SH-SY5Y (cell line): ENCODE results near the gene IL12A.

Experiments
- GATA2 ChIP-seq: IDR thresholded peaks from 2 replicates; pipeline ENCODE4 v1.6.1; 2011; ENCODE audit warnings: mild to moderate bottlenecking, low read depth, low read length
- GATA3 ChIP-seq: IDR thresholded peaks from 2 replicates; pipeline ENCODE4 v1.6.1; 2011; ENCODE audit warnings: low read depth, mild to moderate bottlenecking, low read length, moderate library complexity

DNA sequence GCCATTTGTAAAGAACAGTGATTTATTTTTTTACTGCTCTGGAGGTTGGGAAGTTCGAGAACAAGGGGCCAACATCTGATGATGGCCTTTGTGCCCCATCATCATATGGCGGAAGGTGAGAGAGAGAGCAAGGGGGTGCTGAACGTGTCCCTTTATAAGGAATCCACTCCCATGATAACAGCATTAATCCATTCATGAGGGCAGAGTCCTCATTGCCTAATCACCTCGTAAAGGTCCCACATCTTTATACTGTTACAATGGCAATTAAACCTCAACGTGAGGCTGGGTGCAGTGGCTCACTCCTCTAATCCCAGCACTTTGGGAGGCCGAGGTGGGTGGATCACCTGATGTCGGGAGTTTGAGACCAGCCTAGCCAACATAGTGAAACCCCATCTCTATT is 8.3 kb downstream of the IL12A start:
- TF ChIP-seq GATA2 (no peak), GATA3 (no peak)
